ENCODE results near the gene PLOD3.

- TF ChIP-seq CTCF (IDR thresholded peaks at IDR 0.05; ENCODE audit: borderline replicate concordance, extremely low read depth, low read length, poor library complexity, severe bottlenecking), result no peak
- no peak for TF ChIP-seq EZH2 (IDR thresholded peaks at IDR 0.05; ENCODE audit: borderline replicate concordance, low read depth, low read length, severe bottlenecking)
Measured at GRCh38 chr7:101243646-101244374, 26.4 kb upstream of the PLOD3 start.
